DOHH2 (cell line): Measurements from ENCODE around the gene PODXL.

Source experiments
- EZH2phosphoT487 ChIP-seq: fragments of 200-600 bp; sonication (generic); IDR thresholded peaks from 2 replicates; pipeline ENCODE4 v1.6.1; 2017; ENCODE audit warnings: borderline replicate concordance, mild to moderate bottlenecking, antibody characterized with exemption, low read length, moderate library complexity, mixed read lengths
- TF ChIP-seq, protein P1 (sequence below): fragments of 200-600 bp; sonication (generic); IDR thresholded peaks from one replicate; pipeline ENCODE4 v1.5.1; 2014; ENCODE audit warnings: antibody characterized with exemption, mild to moderate bottlenecking, low read depth, low read length; ENCODE audit not compliant: poor library complexity, severe bottlenecking

DNA sequence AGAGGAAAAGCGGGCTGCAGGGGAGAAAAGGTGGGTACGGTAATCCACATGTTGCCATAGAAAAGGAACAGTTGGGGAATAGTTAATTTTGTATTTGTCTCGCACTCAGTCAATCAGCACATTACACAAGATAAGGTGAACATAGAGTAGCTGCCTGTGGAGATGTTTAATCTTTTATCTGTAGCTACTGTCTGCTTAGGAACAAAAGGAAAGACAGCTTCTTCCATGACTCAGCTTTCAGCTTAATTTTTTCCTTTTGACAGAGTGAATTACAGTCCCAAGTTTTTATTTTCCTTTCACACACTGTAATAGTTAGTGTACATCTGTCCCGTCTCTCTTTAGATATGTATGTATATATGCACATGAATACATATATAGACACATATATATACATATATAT, 39.3 kb upstream of the PODXL start:
- TF ChIP-seq, protein P1, sequence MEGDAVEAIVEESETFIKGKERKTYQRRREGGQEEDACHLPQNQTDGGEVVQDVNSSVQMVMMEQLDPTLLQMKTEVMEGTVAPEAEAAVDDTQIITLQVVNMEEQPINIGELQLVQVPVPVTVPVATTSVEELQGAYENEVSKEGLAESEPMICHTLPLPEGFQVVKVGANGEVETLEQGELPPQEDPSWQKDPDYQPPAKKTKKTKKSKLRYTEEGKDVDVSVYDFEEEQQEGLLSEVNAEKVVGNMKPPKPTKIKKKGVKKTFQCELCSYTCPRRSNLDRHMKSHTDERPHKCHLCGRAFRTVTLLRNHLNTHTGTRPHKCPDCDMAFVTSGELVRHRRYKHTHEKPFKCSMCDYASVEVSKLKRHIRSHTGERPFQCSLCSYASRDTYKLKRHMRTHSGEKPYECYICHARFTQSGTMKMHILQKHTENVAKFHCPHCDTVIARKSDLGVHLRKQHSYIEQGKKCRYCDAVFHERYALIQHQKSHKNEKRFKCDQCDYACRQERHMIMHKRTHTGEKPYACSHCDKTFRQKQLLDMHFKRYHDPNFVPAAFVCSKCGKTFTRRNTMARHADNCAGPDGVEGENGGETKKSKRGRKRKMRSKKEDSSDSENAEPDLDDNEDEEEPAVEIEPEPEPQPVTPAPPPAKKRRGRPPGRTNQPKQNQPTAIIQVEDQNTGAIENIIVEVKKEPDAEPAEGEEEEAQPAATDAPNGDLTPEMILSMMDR, result no peak
- TF ChIP-seq EZH2phosphoT487, result no peak
